ENCODE data around the gene TRAF2. TPM values are rescaled to one million over a fixed set of nuclear protein-coding genes. Genes with fewer than 3 reads are reported as not detected.

Gene TRAF2
- total and polyA plus RNA-seq, 4 donors: 4.7 to 14.9 (median 6.8) TPM

- Histone ChIP-seq H3K9ac (ENCODE audit: low read depth in 1 of 2, low read length in 2 of 2) (no peak overlapping the region), H3K4me1 (ENCODE audit: control insufficient read depth in 4 of 4, insufficient read depth in 4 of 4, low read length in 3 of 4) (peaks cover 22 to 69% (median 44%) of the 10 kb centered on the region in 4 donors), H3K36me3 (ENCODE audit: control insufficient read depth in 4 of 4, insufficient read depth in 3 of 4, low read depth in 1 of 4, low read length in 3 of 4) (peaks cover 2 to 7% (median 4%) of the 10 kb centered on the region in 4 donors), H3K4me3 (ENCODE audit: low read depth in 1 of 3, low read length in 3 of 3) (no peak overlapping the region), H3K27ac (ENCODE audit: low read depth in 1 of 2, low read length in 2 of 2) (no peak overlapping the region), H3K9me3 (ENCODE audit: control insufficient read depth in 4 of 4, low read length in 3 of 4) (no peaks in the 10 kb centered on the region), H3K27me3 (ENCODE audit: control insufficient read depth in 4 of 4, insufficient read depth in 4 of 4, low read length in 3 of 4) (no peaks in the 10 kb centered on the region)
- DNase-seq (ENCODE audit: low spot score): no peak
- TF ChIP-seq JUND (IDR thresholded peaks at IDR 0.05) (no peak), CTCF (IDR thresholded peaks at IDR 0.05; ENCODE audit: low read depth, low read length, missing input control) (no peak), RAD21 (IDR thresholded peaks at IDR 0.05) (no peak), TAF1 (conservative IDR thresholded peaks at IDR 0.05) (no peak), MAX (IDR thresholded peaks at IDR 0.05) (no peak), HNF4G (IDR thresholded peaks at IDR 0.05) (no peak), NR2F2 (IDR thresholded peaks at IDR 0.05) (no peak), GABPA (IDR thresholded peaks at IDR 0.05 in 1 of 2, conservative IDR thresholded peaks at IDR 0.05 in 1 of 2) (no peak), EGR1 (IDR thresholded peaks at IDR 0.05; ENCODE audit: low read depth in 2 of 2) (no peak), FOXA1 (IDR thresholded peaks at IDR 0.05) (no peak), SP1 (IDR thresholded peaks at IDR 0.05) (no peak), ZBTB33 (IDR thresholded peaks at IDR 0.05) (no peak), REST (IDR thresholded peaks at IDR 0.05) (no peak)
- WGBS: 85% methylated on average over 14 of the region's 14 CpGs
Measured at GRCh38 chr9:136856541-136857141, 29.7 kb upstream of the TRAF2 start.

- H3K27ac ChIP-seq (ENCODE audit: low read depth in 1 of 2, low read length in 2 of 2): no peak overlapping the region
- H3K9me3 ChIP-seq (ENCODE audit: control insufficient read depth in 4 of 4, low read length in 3 of 4): no peaks in the 10 kb centered on the region
- no peak overlapping the region for H3K9ac ChIP-seq (ENCODE audit: low read depth in 1 of 2, low read length in 2 of 2)
- peaks cover 22 to 69% (median 41%) of the 10 kb centered on the region in 4 donors for H3K4me1 ChIP-seq (ENCODE audit: control insufficient read depth in 4 of 4, insufficient read depth in 4 of 4, low read length in 3 of 4)
- 91% methylated on average over 19 of the region's 19 CpGs for WGBS
- no peak for DNase-seq (ENCODE audit: low spot score)
- no peaks in the 10 kb centered on the region for H3K27me3 ChIP-seq (ENCODE audit: control insufficient read depth in 4 of 4, insufficient read depth in 4 of 4, low read length in 3 of 4)
- peaks cover 4 to 9% (median 6%) of the 10 kb centered on the region in 4 donors for H3K36me3 ChIP-seq (ENCODE audit: control insufficient read depth in 4 of 4, insufficient read depth in 3 of 4, low read depth in 1 of 4, low read length in 3 of 4)
- no peak overlapping the region for H3K4me3 ChIP-seq (ENCODE audit: low read depth in 1 of 3, low read length in 3 of 3)
- TF ChIP-seq REST (IDR thresholded peaks at IDR 0.05) (no peak), ATF3 (IDR thresholded peaks at IDR 0.05) (no peak), FOXA1 (IDR thresholded peaks at IDR 0.05) (no peak), GABPA (IDR thresholded peaks at IDR 0.05 in 1 of 2, conservative IDR thresholded peaks at IDR 0.05 in 1 of 2) (no peak), YY1 (IDR thresholded peaks at IDR 0.05) (no peak), RAD21 (IDR thresholded peaks at IDR 0.05) (no peak), TAF1 (conservative IDR thresholded peaks at IDR 0.05) (no peak), HNF4A (conservative IDR thresholded peaks at IDR 0.05) (no peak), JUND (IDR thresholded peaks at IDR 0.05) (no peak), FOXA2 (IDR thresholded peaks at IDR 0.05) (no peak), HNF4G (IDR thresholded peaks at IDR 0.05) (no peak), RXRA (IDR thresholded peaks at IDR 0.05) (no peak), SP1 (IDR thresholded peaks at IDR 0.05) (no peak), NR2F2 (IDR thresholded peaks at IDR 0.05) (no peak), ZBTB33 (IDR thresholded peaks at IDR 0.05) (no peak)
Measured at GRCh38 chr9:136857166-136857565, 29.1 kb upstream of the TRAF2 start.
